DOHH2 (cell line): ENCODE measurements around the gene HS3ST5.

Experiments
- EZH2phosphoT487 ChIP-seq: fragments of 200-600 bp; sonication (generic); IDR thresholded peaks from 2 replicates; pipeline ENCODE4 v1.6.1; 2017; ENCODE audit warnings: borderline replicate concordance, mild to moderate bottlenecking, antibody characterized with exemption, low read length, moderate library complexity, mixed read lengths
- TF ChIP-seq, protein P1 (sequence below): fragments of 200-600 bp; sonication (generic); IDR thresholded peaks from one replicate; pipeline ENCODE4 v1.5.1; 2014; ENCODE audit warnings: antibody characterized with exemption, mild to moderate bottlenecking, low read depth, low read length; ENCODE audit not compliant: poor library complexity, severe bottlenecking

DNA sequence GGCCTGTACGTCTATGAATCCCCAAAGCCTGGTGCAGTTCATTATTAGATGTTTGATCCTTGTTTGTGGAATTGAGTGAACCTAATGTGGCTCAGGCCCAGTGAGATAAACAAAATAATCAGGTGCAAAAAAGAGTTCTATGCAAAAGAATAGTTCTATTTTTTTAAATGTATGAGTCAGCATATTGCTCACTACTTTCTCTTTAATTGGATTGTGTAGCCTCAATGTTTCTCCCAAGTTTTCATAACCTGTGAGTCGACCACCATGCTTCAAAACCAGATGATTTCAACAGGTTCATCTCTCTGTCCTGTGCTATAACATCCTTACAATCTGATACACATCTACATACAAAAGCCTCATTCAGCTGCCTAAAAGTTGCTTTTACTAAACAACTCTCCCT, 255.3 kb downstream of the HS3ST5 start:
- TF ChIP-seq, protein P1, sequence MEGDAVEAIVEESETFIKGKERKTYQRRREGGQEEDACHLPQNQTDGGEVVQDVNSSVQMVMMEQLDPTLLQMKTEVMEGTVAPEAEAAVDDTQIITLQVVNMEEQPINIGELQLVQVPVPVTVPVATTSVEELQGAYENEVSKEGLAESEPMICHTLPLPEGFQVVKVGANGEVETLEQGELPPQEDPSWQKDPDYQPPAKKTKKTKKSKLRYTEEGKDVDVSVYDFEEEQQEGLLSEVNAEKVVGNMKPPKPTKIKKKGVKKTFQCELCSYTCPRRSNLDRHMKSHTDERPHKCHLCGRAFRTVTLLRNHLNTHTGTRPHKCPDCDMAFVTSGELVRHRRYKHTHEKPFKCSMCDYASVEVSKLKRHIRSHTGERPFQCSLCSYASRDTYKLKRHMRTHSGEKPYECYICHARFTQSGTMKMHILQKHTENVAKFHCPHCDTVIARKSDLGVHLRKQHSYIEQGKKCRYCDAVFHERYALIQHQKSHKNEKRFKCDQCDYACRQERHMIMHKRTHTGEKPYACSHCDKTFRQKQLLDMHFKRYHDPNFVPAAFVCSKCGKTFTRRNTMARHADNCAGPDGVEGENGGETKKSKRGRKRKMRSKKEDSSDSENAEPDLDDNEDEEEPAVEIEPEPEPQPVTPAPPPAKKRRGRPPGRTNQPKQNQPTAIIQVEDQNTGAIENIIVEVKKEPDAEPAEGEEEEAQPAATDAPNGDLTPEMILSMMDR = no peak
- no peak for TF ChIP-seq EZH2phosphoT487
